ENCODE data around the gene GASK1B.

GASK1B gene

DNA sequence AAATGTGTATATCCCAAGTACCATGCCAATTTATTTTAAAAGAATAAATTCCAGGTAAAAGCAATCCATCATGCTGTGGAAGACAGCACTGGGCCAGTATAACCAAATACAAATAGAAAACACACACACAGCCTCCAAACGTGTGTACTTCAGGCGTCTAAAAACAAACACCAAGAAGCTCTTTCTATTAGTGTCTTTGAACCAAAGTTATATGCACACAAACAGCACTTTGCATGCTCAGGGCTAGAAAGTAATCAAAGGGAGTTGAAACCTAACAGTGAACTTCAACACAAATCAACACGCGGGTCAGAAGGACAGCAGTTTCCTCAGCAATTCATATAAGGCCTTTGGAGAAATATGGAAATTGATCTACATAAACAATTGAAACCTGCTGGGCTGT is 15.4 kb downstream of the GASK1B start:
- TF ChIP-seq, protein P1, sequence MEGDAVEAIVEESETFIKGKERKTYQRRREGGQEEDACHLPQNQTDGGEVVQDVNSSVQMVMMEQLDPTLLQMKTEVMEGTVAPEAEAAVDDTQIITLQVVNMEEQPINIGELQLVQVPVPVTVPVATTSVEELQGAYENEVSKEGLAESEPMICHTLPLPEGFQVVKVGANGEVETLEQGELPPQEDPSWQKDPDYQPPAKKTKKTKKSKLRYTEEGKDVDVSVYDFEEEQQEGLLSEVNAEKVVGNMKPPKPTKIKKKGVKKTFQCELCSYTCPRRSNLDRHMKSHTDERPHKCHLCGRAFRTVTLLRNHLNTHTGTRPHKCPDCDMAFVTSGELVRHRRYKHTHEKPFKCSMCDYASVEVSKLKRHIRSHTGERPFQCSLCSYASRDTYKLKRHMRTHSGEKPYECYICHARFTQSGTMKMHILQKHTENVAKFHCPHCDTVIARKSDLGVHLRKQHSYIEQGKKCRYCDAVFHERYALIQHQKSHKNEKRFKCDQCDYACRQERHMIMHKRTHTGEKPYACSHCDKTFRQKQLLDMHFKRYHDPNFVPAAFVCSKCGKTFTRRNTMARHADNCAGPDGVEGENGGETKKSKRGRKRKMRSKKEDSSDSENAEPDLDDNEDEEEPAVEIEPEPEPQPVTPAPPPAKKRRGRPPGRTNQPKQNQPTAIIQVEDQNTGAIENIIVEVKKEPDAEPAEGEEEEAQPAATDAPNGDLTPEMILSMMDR (IDR thresholded peaks at IDR 0.05; ENCODE audit: insufficient read depth, low read depth, low read length, missing control alignments), result no peak
- H3K4me3 ChIP-seq (ENCODE audit: low read length), result no peak overlapping the region
- DNase-seq (ENCODE audit: low read depth), result no peak

- DNase-seq (ENCODE audit: low read depth), result no peak
- TF ChIP-seq, protein P1 (IDR thresholded peaks at IDR 0.05; ENCODE audit: insufficient read depth, low read depth, low read length, missing control alignments), result no peak
- H3K4me3 ChIP-seq (ENCODE audit: low read length), result no peak overlapping the region
These were observed 17.0 kb downstream of the GASK1B start for GRCh38 chr4:158155656-158156356.

DNA sequence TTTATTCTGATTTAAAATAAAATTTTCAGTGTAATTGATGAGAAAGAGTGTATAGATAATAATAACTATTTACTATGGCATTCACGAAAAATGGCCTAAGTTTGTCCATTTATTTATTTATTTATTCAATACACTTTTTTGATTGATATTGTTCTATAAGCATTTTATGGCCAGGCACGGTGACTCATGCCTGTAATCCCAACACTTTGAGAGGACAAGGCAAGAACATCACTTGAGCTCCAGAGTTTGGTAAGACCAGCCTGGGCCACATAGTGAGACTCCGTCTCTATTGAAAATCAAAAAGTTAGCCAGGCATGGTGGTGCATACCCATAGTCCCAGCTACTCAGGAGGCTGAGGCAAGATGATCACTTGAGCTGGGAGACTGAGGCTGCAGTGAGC is 25.7 kb downstream of the GASK1B start:
- no peak overlapping the region for H3K4me3 ChIP-seq (ENCODE audit: low read length)
- TF ChIP-seq, protein P1 (IDR thresholded peaks at IDR 0.05; ENCODE audit: insufficient read depth, low read depth, low read length, missing control alignments), result no peak
- DNase-seq (ENCODE audit: low read depth), result no peak

- H3K4me3 ChIP-seq (ENCODE audit: low read length), result no peak overlapping the region
- DNase-seq (ENCODE audit: low read depth), result no peak
- TF ChIP-seq, protein P1 (IDR thresholded peaks at IDR 0.05; ENCODE audit: insufficient read depth, low read depth, low read length, missing control alignments), result no peak
These were observed 26.1 kb downstream of the GASK1B start for GRCh38 chr4:158146736-158147135.

- no peak for DNase-seq (ENCODE audit: low read depth)
- H3K4me3 ChIP-seq (ENCODE audit: low read length), result no peak overlapping the region
- TF ChIP-seq, protein P1 (IDR thresholded peaks at IDR 0.05; ENCODE audit: insufficient read depth, low read depth, low read length, missing control alignments), result no peak
These were observed 33.7 kb downstream of the GASK1B start for GRCh38 chr4:158139086-158139485.

DNA sequence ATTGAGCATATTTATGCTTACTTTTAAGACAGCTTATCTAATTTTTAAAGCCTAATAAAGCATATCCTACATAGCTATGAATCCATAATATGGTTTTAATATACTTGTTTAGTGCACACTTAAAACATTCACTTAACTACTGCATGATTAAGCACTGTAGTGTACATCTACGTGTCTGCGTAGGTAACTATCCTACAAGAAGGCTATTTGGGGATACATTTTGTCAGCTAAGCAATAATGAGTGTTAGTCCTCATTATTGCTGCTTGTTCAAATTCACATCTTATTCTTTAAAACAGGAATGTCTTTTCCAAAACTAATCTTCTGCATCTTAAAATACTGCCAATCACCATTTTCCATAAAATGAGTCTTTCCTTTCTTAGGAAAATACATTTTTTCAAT is 38.6 kb downstream of the GASK1B start:
- H3K4me3 ChIP-seq (ENCODE audit: low read length), result no peak overlapping the region
- TF ChIP-seq, protein P1 (IDR thresholded peaks at IDR 0.05; ENCODE audit: insufficient read depth, low read depth, low read length, missing control alignments), result no peak
- DNase-seq (ENCODE audit: low read depth), result no peak

GRCh38 chr4:158133551-158133950 is 39.3 kb downstream of the GASK1B start:
- no peak overlapping the region for H3K4me3 ChIP-seq (ENCODE audit: low read length)
- TF ChIP-seq, protein P1 (IDR thresholded peaks at IDR 0.05; ENCODE audit: insufficient read depth, low read depth, low read length, missing control alignments), result no peak
- peak; percentile 46 for DNase-seq (ENCODE audit: low read depth)

Data from epithelial cell of esophagus (primary cell).